Stimulated activated CD8-positive, alpha-beta memory T cell treated with anti-CD3 and anti-CD28 coated beads, Interleukin-15, amount 100 ng/mL, for 1 hour (primary cell): ENCODE results near the gene AFF1.

Experiments used
- DNase-seq: peaks from one replicate; pipeline ENCODE4 v3.0.0-alpha.2; 2020; ENCODE audit warnings: low read depth

AFF1 gene

DNA sequence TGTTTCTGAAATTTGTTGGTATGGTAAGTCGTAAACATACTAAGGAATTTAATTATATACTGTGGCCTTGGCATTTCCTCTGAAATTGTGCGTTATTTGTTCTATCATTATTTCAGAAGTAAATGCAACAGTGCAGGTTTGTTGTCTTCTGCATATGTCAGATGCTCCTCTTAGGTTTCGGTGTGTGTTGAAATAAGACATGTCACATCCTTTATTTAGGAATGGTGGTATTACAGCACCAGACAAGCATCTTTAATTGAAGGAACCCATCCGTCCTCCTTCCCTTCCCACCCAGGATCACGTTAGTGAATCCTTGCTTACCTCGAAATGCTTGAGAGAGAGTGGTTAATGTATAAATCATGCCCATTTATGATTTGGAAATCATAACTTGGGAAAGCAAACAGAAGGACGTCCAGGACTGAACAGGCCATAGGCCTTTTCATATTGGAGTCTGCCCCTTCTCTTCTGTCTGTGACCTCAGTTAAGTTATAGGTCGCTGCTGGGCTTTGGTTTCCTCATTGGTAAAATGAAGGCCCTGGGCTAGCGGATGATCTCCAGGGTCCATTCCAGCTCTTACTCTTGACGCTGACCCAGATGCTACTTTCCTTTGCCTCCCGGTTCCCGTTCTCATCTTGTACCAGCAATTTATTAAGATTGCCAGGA, 151.5 kb downstream of the AFF1 start:
- DNase-seq, result no peak

DNA sequence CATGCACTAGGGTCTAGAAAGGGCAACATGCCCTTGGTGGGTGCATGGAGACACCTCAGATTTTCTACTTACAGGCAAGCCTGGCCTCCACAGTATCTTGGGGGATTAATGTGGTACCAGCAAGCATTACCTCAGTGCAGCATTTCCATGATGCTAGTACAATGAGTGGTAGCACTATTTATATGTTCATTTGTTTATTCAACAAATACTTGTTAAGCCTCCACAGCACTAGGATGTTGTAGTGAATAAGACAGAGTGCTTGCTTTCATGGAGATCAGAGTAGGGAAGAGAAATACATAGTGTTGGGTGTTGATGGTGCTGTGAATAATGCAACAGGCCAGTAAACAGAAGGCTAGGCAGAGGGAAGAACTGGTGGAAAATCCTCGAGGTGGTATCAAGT, 152.2 kb downstream of the AFF1 start:
- DNase-seq, result no peak

DNA sequence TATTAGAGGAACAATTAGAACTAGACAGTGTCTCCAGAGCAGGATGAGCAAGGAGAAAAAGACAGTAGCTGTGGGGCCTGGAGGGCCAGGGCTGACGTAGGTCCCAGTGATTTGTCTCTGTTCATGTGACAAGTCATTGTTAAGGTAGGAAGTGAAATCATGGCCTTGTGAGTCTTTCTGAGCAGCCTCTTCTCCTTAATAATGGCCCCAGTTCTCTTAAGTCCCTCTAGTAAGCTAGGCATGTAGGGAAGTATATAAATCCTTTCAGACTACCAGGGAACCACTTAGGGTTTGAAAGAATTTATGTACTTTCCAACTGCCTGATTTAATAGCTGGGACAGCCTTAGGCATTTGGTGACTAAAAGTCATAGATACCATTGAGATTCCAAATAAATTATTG, 152.6 kb downstream of the AFF1 start:
- DNase-seq, result no peak

DNA sequence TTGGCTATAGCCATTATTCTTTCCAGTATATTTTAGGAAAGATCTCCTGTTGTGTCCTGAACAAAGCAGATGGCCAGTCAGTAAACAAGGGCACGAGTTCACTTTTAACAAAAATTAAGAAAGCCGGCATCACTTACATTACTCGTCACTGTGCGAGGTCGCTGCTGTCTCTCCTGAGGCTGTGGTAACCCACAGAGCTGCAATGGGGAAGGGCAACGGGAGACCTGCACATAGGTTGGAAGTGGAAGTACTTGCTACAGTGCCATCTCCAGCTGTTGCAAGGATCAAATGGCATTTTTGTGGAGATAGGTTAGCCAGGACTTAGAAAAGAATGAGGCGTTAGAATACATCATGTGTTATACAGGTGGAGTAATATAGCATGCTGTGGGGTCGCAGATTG, 153.4 kb downstream of the AFF1 start:
- no peak for DNase-seq

DNA sequence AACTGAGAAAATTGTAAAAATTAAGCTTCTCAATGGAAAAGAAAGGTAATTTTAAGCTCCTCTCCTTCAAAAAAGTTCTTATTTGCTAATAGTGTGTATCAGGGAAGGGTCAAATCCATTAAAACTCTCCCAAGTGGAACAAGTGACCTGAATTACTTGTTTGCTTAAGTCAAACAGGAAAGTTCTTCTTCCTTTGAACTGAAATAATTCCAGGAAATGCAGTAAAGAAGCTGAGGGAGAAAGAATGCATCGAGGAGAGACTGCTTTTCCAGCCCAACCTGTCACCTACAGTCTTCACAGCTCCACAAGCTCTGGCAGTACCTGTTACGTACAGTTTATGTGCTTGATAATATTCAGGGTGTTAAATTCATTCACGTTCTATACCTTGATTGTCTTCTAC, 154.6 kb downstream of the AFF1 start:
- no peak for DNase-seq

DNA sequence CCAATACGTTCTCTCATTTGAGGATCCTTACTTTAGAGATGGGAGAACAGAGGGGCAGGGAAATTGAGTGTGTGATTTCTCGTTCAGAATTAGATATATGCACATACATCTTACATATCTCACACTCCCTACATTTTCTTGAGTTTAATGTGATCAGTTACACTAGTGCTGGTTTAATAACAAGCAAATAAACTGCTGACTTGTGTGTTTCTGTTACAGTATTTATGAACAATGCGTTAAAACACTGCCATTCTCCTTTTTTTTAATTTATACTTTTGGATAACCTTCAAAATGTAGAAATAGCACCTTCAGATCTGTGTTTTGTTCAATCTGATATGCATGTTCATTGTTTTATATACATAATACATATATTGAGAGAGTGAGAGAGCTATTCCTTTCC, 155.5 kb downstream of the AFF1 start:
- no peak for DNase-seq

DNA sequence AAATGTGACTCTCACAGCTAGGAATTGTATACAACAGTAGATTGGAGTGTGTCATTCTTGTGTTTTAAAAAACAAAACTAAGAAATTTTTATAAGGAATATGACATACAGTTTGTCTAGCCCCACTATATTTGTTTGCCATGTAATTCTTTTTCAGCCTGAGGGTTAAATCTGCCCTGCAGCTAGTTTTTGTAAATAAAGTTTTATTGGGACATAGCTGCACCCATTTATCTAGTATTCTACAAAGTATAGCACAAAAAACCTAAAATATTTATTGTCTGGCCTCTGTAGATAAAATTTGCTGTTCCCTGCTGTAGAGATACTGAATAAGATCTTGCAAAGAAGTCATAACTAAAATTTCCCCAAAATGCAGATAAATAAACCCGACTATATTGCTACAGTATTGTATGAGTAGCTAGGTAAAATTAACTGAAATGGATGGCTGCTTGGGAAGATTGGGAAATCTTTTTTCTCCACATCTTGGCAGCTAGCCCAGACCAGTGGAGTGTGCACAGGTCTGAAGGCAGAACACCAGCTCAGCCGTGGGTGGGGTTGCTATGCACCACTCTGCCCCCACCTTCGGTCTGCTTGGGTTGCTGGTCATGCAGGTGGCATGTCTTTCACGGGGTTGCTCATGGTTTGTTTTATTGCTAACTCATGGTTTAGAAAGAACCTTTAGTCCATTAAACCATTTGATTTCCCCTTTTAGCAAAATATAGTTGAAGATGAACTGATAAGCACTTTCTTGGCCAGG, 157.8 kb downstream of the AFF1 start:
- no peak for DNase-seq

DNA sequence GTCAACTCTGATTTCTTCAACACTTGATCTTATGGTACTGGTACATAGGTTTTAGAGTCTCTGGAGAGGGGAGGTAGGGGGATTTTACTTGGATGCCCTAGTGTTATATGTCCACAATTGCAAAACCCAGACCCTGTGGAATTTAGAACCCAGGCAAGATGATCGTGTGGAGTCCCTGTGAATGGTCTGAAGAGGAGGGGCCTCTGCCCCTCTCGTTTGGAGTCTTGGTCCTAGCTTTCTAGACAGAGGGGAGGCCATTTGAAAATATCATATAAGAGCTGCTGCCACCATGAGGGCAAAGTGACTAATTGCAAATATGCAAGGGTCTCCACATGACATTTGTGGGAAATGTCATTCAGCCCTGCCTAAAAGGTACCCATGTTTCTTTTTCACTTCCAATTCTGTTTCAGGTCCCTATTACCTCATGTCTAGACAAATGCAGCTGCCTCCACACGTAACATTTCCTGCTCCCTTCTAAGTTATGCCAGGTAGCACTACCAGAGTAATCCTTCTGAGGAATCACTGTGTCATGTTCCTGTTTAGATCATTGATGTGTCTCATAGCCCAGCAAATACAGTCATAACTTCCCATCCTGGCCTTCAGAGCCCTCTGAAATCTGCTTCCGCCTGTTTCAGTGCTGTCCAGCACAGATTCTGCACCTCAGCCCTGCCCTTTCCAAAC, 158.8 kb downstream of the AFF1 start:
- DNase-seq, result peak; percentile 5

DNA sequence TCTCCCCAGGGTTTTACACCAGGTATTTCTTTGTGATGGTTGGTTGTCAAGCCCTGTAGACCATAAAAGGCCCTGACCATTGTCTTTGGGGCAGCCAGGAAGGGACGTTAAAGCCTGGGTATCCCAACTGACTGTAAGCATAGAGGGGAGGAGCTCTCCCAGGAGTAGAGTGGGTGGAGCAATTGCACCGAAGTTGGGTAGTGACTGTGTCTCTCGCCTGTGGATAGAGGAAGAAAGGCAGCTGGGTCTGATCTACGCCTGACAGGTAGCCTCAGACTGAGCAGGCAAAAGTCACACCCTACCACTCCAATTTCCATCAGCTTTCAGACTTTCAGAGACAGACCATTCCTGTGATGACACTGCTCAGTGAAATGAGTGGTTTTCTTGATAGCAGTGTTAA, 162.3 kb downstream of the AFF1 start:
- no peak for DNase-seq

DNA sequence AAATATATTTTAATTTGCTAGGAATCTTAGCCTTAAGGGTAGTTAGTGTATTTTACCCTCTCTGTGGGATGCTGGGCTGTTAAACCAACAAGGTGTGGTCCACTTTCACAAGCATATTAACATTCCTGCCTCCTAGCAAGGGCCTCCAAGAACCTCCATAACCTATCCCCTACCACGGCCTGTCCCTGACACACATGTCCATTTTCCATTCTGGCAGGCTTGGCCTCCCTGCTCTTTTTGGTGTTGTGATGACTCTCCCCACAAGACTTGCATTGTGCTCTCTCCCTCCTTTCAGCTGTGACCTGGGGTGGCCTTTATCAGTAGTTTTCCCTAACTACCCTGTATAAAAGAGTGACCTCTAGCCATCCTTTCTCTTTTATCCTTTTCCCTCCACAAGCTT, 165.4 kb downstream of the AFF1 start:
- DNase-seq, result no peak

DNA sequence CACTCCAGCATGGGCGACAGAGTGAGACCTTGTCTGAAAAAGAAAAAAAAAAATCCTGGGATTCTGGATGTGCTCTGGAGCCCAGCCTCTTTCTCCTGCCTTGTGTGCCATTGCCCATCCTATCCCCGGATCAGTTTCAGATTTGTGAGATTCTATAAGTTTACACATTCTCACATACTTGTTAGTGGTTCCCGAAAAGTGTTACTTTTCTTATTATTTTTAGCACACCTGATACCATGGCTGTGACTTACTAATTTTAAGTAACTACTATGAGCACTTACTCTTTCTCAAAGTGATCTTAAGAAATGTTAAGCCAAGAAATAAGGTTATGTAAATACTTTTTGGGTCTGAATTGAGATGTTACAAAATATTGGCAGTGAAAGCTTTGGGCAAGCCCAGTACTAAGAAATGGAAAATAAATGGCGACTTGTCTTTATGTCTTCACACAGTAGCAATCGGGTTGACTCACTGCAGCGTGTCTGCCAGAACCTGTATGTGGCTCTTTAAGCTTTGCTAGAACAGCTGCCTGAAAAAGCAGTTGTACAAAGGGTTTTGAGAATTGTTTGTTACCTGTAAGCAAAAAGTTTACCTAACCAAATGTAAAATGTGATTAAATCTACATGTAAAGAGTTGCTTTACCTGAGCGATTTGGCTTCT, 166.9 kb downstream of the AFF1 start:
- no peak for DNase-seq

DNA sequence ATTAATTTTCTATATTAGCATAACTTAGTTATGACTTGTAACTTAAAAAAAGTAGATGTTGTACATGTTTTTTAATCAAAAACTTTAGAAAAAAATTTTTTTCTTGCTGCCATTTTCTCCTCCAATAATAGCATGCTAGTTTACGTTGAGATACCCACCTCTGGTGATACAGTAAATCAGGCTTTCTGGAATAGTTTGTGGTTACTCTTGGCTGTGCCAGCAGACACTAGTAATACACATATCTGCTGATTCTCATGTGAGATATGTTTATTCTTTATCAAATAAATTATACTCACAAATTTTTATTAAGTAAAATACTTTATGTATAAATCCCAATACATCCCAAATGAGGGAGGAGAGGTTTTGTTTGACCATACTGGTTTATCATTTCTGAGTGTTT, 168.3 kb downstream of the AFF1 start:
- no peak for DNase-seq

DNA sequence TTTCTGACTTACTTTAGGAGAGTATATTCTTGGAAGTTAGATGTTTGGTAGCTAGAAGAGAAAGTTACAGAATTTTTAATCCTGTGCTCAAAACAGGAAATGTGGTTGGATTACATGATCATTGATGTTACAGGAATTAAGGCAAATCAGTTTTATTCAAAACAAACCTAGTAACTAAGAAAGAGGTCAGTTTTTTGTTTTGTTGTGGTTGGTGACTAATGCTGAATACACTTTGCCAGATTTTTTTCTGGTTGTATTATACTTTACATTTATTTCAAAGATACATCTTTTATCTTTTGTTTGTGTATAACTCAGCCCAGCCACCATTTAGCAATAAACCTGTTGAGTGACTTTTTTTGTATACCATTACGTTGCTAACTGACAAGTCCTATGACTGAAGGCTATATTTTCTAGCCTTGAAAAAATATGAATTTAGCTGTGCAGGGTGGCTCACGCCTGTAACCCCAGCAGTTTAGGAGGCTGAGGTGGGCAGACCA, 168.9 kb downstream of the AFF1 start:
- no peak for DNase-seq

DNA sequence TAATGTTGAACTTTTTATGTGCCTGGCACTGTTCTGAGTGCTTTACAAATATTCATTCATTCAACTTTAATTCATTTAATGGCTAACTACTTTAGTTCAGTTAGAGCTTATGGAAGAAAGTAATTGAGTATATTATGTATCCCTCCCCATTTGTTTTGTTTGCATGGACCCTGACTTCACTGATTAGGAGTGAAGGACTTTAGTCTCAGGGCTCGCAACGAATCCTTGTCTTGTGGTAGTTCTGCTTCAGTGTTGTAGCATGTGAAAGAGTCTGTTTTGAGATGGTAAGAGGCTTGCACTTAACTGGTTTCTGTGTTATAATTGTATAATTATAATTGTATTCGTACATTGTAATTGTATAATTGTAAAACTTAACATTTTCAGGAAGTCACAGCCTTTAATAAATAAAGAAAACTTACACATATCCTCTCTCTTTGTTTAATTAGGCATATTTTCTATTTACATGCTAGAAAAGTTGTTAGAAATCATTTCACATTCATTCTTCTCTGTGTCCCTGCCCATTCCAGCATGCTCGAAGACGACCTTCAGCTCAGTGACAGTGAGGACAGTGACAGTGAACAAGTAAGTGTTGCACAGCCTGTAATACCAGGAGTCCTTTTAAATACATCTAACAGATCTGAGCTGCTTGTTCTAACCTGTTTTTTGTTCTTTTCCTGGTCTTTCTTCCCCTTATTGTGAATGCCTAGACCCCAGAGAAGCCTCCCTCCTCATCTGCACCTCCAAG, 170.5 kb downstream of the AFF1 start:
- DNase-seq, result no peak

DNA sequence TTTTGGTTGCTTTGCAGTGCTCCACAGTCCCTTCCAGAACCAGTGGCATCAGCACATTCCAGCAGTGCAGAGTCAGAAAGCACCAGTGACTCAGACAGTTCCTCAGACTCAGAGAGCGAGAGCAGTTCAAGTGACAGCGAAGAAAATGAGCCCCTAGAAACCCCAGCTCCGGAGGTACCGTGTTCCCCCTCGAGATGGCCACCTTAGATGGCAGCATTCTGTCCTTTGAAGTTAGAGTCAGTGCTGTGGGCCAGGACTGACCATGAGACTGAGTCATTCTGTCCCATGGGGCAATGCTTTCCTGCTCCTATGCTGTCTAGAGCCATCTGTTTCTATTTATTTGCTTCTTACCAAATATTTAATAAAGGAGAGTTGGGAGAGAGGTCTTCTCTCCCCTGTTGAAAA, 173.3 kb downstream of the AFF1 start:
- no peak for DNase-seq

DNA sequence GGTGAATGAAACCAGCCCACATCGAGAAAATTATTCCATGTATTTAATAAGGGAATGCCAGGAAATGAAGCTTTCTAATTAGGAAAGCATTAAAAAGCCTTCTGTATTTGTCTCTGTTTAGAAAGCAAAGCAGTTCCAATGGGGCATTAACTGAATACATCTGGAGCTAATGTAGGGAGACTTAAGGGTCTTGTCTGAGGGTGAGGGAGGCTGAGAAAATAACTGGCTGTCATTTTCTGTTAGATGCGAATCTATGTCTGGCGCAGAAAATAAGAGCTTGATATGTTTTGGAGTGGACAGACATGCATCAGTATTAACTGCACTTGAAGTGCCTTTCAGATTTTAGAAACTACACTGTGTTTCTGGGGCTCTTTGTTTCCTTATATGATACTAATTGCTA, 174.3 kb downstream of the AFF1 start:
- no peak for DNase-seq

DNA sequence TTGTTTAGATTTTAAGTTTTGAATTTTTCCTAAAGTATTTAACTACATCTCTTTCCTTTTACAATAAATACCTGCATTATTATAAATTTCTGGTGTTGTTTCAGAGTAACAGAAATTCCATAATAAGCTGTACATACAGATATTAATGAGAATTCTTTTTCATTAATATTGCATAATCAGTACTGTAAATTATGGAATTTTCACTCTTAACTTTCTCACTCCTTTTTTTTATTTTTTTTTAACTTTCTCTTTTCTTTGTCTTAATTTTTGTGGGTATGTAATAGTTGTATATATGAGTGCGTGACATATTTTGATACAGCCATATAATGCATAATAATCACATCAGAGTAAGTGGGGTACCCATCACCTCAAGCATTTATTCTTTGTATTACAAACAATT, 175.1 kb downstream of the AFF1 start:
- no peak for DNase-seq

DNA sequence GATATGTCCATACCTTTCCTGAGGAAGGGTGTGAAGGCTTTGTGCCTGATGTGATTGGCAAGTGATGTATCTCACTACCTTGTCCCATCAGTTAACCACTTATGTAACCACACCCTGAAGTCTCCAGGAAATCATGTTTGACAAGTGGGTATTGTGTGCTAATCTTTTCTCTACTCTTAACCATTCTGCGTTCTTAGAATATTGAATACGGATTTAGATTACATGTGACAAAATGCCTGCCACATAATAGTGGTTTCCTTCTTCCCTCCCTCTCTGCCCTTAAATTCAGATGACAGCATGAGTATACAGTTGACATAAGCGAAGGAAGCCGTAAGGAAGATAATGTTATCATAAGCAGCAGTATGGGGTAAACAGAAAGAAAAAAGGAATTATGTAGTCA, 177.3 kb downstream of the AFF1 start:
- DNase-seq, result no peak

DNA sequence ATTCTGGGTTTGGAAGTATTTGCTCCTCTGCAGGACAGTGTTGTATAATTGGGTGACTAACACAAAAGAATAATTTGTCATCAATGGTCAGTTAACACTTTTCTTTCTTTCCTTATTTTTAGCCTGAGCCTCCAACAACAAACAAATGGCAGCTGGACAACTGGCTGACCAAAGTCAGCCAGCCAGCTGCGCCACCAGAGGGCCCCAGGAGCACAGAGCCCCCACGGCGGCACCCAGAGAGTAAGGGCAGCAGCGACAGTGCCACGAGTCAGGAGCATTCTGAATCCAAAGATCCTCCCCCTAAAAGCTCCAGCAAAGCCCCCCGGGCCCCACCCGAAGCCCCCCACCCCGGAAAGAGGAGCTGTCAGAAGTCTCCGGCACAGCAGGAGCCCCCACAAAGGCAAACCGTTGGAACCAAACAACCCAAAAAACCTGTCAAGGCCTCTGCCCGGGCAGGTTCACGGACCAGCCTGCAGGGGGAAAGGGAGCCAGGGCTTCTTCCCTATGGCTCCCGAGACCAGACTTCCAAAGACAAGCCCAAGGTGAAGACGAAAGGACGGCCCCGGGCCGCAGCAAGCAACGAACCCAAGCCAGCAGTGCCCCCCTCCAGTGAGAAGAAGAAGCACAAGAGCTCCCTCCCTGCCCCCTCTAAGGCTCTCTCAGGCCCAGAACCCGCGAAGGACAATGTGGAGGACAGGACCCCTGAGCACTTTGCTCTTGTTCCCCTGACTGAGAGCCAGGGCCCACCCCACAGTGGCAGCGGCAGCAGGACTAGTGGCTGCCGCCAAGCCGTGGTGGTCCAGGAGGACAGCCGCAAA, 179.6 kb downstream of the AFF1 start:
- DNase-seq, result no peak

DNA sequence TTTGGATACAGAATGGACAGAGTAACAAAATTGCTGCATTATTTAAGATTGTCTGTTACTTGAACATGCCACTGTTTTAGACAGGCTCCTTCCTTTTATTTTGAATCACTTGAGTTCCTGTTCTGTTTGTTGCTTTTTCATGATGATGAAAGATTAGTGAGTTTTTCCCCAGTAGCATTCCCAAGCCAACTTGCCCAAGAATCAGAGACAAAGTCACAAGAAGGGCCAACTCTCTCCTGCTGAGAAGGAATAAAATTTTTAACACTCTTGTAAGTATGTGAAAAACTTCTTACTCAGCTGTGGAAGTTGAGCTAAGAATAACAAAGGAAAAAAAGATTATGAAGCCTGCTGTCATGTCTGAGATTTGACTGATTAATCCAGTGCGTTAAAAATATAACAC, 181.4 kb downstream of the AFF1 start:
- no peak for DNase-seq

DNA sequence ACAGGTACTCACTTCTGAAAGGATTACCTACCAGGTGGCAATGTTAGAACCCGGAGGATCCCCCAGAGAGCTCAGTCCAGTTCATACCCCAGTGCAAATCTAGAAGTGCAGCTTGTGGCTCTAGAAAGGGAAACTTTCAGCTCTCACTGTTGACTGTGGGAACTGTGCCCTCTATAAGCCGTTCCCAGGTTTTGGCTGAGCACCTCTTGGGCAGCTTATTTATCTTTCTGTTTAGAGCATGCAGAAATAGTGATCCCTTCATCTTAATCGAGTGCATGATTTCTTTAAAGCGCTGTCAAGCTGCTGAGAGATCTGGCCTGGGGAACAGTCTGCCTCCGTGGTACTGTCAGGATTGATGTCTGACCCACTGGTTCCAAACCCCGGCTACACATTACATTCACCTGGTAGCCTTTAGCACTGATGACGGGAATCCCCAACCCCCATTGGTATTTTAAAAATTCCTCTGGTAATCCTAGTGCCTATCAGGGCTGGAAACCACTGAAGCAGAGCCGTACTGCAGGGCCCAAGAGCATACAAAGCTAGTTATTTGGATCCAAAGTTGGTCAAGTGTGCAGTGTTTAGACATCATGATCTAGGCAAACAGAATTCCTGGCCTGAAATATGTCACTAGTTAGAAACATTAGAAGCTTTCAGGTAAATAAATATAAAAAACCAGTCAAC, 182.4 kb downstream of the AFF1 start:
- DNase-seq, result no peak
